ENCODE measurements around the gene NPIPB2. TPM values are rescaled to one million over a fixed set of nuclear protein-coding genes. Genes with fewer than 3 reads are reported as not detected.
A peak's percentile ranks its signal among the peaks of the same experiment; 100 is the strongest.

NPIPB2 gene
- total RNA-seq, 1 experiment from 2014 or later, result 2.4 TPM

DNA sequence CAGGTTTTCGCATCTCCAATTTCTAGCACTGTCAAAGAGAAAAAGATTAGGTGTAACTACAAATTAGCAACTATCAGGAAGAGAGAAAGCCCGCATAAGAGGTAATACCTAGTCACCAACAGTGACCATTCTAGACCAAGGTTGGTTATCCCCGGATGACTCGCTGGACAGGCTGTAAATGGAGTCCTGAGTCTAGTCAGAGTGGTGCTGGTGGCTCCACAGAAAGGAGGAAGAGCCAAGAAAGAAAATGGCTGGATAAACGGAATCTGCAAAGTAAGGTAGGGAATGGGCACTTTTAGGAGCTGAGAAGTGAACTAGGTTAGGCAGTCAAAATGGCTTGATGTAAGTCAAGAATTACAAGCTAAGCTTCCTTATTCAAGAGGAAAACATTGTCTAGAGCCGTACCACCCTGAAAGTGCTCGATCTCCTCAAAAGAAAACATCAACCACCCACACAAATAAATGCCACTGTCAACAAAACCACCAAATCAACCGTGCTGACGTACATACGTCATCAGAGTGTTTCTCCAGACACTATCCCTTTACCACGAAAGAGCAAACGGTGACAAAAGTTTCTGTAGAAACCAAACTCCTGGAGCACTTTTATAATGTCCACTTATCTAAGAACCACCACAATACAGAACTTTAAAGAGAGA is 28.3 kb downstream of the NPIPB2 start:
- Histone ChIP-seq H4K20me1 (ENCODE audit: low read length) (peaks cover 48% of the 10 kb centered on the region), H3K36me3 (ENCODE audit: low read depth, low read length) (peaks cover 3% of the 10 kb centered on the region; the same call in 1 of the 2 replicates), H3K9me3 (ENCODE audit: low read length) (no peaks in the 10 kb centered on the region), H3K9me2 (replicated peaks; ENCODE audit: low read length) (no peaks in the 10 kb centered on the region), H3K9ac (ENCODE audit: low read length) (peak overlapping the region; percentile 94), H3K27ac (ENCODE audit: low read length) (no peak overlapping the region), H3K4me1 (ENCODE audit: insufficient read depth, low read length) (peaks cover 23% of the 10 kb centered on the region), H3K79me2 (ENCODE audit: low read length) (peaks cover 72% of the 10 kb centered on the region), H2AFZ (ENCODE audit: low read length) (no peak overlapping the region), H3K4me2 (ENCODE audit: low read length) (peak overlapping the region; percentile 95), H3K4me3 (ENCODE audit: low read length) (peak overlapping the region; percentile 79), H3F3A (ENCODE audit: low read length, unreplicated experiment) (peaks cover 3% of the 10 kb centered on the region), H3K27me3 (ENCODE audit: low read length) (no peaks in the 10 kb centered on the region)
- intact Hi-C loops (cut with micrococcal nuclease), result loop anchor here (10.0 kb wide), 1 partner anchor 59 kb away; the partner anchor contains the start of gene RSL1D1
- DNase-seq (peak; percentile 39), ATAC-seq (no peak)
- TF ChIP-seq EZH2 (IDR thresholded peaks at IDR 0.05; ENCODE audit: low read length, unreplicated experiment), result no peak
- TF ChIP-seq, protein P1, sequence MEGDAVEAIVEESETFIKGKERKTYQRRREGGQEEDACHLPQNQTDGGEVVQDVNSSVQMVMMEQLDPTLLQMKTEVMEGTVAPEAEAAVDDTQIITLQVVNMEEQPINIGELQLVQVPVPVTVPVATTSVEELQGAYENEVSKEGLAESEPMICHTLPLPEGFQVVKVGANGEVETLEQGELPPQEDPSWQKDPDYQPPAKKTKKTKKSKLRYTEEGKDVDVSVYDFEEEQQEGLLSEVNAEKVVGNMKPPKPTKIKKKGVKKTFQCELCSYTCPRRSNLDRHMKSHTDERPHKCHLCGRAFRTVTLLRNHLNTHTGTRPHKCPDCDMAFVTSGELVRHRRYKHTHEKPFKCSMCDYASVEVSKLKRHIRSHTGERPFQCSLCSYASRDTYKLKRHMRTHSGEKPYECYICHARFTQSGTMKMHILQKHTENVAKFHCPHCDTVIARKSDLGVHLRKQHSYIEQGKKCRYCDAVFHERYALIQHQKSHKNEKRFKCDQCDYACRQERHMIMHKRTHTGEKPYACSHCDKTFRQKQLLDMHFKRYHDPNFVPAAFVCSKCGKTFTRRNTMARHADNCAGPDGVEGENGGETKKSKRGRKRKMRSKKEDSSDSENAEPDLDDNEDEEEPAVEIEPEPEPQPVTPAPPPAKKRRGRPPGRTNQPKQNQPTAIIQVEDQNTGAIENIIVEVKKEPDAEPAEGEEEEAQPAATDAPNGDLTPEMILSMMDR (conservative IDR thresholded peaks at IDR 0.05; ENCODE audit: low read depth, low read length), result no peak
- no peak for TF ChIP-seq EZH2phosphoT487 (IDR thresholded peaks at IDR 0.05; ENCODE audit: borderline replicate concordance, low read length)
- POLR2A ChIA-PET (ENCODE audit: unreplicated experiment), result no interaction called here
- CTCF ChIA-PET, result no interaction called here
- BruUV-seq (replicated peaks), result no TSS peak

GRCh38 chr16:11909653-11910545 is 31.9 kb downstream of the NPIPB2 start:
- Histone ChIP-seq H4K20me1 (ENCODE audit: low read length) (peaks cover 75% of the 10 kb centered on the region), H3K79me2 (ENCODE audit: low read length) (peaks cover 98% of the 10 kb centered on the region), H3K4me1 (ENCODE audit: insufficient read depth, low read length) (peaks cover 15% of the 10 kb centered on the region), H3K27ac (ENCODE audit: low read length) (no peak overlapping the region), H3K4me2 (ENCODE audit: low read length) (0 out of 2 replicates have a peak overlapping the region, but pooled peaks have one; percentile 0), H3K9ac (ENCODE audit: low read length) (no peak overlapping the region), H2AFZ (ENCODE audit: low read length) (no peak overlapping the region), H3K9me3 (ENCODE audit: low read length) (no peaks in the 10 kb centered on the region), H3K36me3 (ENCODE audit: low read depth, low read length) (peaks cover 6% of the 10 kb centered on the region; the same call in 1 of the 2 replicates), H3K4me3 (ENCODE audit: low read length) (no peak overlapping the region), H3F3A (ENCODE audit: low read length, unreplicated experiment) (no peaks in the 10 kb centered on the region), H3K9me2 (replicated peaks; ENCODE audit: low read length) (no peaks in the 10 kb centered on the region), H3K27me3 (ENCODE audit: low read length) (no peaks in the 10 kb centered on the region)
- POLR2A ChIA-PET (ENCODE audit: unreplicated experiment), result no interaction called here
- no peak for TF ChIP-seq EZH2 (IDR thresholded peaks at IDR 0.05; ENCODE audit: low read length, unreplicated experiment)
- TF ChIP-seq EZH2phosphoT487 (IDR thresholded peaks at IDR 0.05; ENCODE audit: borderline replicate concordance, low read length), result no peak
- TF ChIP-seq, protein P1 (conservative IDR thresholded peaks at IDR 0.05; ENCODE audit: low read depth, low read length), result no peak
- CTCF ChIA-PET, result no interaction called here
- ATAC-seq (no peak), DNase-seq (no peak)
- no TSS peak for BruUV-seq (replicated peaks)
- intact Hi-C loops (cut with micrococcal nuclease), result loop anchor here (10.0 kb wide), 1 partner anchor 55 kb away; the partner anchor contains the start of gene RSL1D1

Data from PC-3 (cell line).